HG03025 (cell line): ENCODE results near the gene LMBR1.

Source experiments
- ATAC-seq: cut with Tn5 transposase; IDR thresholded peaks from one replicate; pipeline ENCODE4 v1.9.1; 2021; ENCODE audit warnings: mild to moderate bottlenecking, moderate library complexity; ENCODE audit not compliant: unreplicated experiment, low FRiP score

Gene LMBR1

DNA sequence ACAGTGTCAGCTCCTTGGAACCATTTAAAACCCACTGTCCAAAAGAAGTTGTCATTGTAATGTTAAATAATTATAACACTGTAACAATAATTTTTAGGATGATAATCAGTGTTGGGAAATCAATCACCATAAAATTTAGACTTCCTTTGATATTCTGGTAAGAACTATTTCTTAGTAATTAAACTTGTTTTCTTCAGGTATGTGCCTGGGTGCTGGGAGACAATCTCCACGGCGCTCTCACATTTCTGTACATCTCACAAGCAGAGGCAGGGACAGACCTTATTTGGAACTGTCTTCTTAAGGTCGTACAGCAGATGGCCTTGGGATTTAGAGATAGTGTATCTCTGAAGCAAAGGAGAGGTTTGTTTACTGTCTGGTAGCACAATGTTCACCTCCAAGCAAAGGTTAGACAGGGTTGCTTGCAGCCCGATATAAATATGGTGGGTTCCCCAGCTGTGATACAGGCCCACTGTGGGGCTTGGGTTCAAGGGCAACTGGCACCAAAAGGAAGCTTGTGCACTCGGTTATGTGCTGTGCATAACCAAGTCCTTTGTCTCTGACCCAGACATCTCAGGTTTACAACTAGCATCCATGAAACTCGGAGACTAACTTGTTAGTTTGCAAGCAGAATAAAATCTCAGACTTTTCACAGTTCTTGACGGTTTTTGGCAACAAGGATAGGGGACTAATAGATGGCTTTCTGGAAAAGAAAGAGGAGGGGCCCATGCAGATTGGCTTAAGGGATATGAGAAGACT lies 126.9 kb downstream of the LMBR1 start:
- no peak for ATAC-seq

DNA sequence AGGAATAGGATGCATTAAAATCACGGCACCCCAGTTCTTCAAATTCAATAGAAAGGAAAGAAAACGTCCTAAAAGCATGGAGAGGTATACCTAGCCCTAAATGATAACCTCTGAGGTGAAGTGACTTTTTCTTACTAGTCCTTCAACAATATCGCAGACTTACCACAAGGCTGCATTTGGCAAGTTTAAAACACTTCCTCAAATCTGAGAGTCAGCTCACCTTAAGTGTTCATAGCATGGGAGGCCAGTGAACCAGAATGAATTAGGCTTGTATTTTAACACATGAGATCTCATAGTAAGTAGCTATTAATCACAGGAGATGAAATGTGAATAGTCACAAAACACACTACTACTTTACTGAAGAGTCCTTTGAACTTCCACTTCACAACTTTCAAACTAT lies 128.2 kb downstream of the LMBR1 start:
- ATAC-seq, result no peak

DNA sequence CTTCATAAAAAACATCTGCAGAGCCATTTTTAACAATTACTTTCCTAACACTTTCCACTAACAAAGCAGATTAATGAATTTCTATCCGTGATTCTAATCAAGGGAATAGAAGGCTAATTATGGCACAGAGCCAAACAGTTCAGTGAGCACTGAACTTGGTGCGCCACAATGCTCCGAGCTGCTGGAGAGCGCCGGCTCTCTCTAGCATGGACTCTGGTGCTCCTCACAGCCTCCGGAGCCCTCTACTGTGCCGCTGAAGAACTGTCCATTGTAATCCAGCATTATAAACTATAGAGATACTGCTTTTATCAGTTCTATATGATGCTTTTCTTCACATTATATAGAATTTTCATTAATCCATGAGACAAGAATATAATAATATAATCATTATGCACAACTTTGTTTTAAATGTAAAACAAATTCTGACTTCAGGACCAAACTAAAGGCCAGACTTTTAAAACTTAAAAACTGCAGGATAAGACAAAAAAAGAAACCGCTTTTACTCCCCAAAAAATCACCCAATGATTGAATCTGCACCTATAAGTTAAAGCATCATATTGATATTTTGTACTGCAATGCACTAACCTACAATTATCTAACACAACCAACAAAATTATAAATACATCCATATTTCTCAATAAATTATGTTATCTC lies 128.8 kb downstream of the LMBR1 start:
- no peak for ATAC-seq

DNA sequence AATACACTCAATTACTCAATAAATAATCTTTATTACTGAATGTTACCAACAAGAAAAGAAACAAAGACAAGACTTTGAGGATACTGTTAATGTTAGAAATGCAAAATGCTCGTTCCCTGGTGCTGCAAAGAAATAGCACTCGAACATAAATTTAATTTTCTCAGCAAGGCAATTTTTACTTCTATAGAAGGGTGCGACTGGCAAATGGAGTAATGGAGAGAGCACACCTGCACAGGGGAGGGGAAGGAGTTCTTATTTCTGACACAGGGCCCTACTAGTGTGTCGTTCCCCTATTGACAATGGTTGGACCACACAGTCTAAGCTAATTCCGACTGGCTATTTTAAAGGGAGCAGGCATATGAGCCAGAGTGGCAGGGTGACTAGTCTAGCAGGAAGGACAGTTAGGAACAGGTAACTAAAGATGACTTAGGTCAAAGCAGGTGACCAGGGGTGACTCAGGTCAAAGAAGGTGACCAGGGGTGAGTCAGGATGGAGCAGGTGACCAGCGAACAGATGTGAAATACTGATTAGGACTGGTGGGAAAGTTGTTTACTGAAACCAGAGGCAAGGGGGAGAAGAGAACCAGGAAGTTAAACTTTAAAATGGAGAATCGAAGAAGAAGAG lies 133.3 kb downstream of the LMBR1 start:
- ATAC-seq, result no peak

DNA sequence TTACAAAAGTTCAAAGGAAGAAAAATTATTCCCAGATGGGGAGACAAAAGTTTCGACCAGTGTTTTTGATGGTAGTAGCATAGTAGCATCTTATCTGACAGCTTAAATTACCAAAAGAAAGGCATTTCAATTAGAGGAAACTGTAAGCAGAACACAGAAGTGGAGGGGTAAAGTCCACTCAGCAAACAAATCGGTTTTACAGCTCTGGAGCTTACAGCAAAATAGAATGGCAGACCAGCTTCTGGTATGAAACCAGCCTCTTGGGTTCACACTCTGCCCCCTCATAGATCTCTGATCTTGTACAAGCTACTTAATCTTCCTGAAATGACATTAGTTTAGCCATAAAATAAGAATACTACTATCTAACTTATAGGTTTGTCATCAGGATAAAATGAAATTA lies 133.8 kb downstream of the LMBR1 start:
- ATAC-seq, result no peak

DNA sequence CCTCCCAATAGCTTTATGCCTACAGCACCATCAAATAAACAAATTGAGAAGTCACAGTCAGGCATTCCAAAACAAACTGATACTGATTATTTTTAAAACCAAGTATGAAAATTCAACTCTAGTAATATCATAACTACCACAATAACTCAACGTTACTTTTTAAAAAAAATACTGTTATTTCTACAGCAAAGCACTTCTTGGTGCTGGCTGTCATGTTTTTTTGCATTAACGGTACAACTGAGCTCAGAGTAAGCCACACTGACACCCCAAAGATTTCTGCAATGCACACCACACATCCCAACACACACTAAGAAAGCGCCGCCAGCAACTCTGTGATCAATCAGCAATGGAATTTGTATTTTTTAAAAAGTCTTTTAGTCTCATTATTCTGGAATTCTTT lies 138.8 kb downstream of the LMBR1 start:
- ATAC-seq, result no peak

DNA sequence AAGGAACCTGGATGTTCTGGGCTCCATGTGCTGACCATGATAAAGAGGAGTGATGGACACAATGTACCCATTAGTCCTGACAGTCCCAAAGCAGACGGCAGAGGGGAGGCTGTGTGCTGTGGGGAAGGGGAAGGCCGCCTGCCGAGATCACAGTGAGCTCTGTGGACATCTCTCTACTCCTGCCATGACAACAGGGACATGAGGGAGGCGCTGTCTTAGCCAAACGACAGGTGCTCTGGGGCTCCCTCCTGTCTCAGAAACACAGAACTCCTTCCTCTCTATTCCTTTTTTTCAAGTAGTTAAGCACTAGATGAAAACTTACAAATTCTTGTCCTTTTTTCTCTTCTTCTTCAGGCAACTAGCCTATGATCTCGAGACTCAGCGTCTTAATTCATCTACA lies 139.4 kb downstream of the LMBR1 start:
- no peak for ATAC-seq

DNA sequence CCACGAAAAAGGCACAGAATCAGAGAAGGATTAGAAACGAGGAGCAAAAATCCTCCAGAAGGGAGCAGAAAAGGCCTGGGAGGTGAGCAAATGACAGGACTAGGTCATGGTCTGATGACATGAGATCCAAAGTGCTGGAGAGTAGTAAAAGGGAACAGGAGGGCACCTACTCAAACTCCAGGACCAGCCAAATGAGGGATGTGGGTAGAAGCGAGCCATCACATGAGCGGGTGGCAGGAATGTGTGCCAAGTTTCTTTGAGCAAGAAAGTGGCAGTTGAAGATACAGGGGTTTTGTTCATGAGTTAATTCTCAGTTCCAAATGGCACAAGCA lies 139.8 kb downstream of the LMBR1 start:
- ATAC-seq, result no peak

DNA sequence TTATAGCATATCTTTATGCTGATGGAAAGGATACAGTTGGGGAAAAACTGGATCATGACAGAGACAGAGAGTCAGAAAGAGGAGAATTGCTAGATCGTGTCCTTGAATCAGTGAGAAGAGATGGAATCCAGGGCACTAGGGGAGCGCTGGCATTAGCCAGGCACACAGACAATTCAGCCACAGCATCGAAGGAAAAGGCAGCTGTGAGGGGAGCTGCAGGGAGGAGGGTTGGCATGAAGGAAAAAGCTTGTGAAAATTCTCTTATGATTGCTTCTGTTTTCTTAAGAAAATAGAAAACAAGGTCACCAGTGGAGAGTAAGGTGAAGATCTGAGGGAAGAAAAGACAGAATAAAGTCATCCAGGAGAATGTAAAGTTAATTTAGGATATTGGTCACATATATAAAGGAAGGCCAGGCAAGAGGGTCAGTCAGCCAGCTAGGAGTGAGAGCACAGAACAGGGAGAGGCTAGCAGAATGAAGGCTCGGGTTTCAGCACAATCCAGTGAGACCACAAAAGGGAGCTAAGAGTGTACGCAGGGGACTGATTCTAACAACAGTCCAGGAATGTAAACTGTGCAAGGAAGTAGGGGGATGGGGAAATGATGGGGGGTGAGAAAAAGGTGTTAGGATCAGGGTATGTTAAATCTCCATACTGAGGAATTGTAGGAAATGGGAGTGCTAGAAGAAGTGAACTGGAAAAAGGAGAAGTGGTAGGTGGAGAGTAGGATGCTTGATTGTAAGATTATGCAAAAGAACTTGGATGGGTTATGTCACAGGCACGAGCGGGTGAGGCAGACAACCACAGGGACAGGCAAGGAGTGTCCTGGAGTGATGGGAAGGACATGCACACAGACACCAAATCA lies 140.4 kb downstream of the LMBR1 start:
- ATAC-seq, result no peak

DNA sequence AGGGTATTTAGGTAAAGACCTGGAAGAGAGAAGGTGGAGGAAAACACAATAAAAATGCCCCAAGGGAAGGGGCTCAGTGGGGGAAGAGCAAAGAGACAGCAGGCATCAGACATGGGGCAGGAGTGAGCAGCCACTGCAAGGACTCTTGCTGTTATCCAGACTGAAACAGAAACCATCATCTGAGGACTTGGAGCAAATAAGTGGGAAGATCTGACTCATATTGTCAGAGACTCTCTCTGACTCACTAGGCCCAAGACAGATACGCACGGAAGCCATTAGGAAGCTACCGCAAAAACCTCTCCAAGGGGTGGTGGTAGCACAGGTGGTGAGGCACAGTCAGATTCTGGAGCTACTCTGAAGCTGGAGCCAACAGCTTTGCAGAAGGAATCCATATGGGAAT lies 141.7 kb downstream of the LMBR1 start:
- no peak for ATAC-seq

DNA sequence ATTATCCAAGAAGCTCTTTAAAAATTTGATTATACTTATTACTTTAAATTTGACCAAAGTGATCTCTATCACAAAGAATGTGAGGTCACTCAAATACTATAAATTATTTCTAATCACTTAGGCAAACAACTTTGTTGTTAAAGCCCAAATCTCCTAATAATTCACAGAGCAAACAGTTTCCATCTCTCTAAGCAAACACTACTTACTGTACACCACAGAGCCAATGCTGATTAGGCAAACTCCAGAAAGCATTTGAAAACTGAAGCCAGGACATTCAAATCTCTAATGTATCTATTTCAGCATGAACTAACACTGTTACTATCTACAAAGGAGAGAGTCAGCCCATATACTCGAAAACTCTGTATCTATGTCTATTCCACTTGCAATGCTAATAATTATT lies 145.3 kb downstream of the LMBR1 start:
- no peak for ATAC-seq

DNA sequence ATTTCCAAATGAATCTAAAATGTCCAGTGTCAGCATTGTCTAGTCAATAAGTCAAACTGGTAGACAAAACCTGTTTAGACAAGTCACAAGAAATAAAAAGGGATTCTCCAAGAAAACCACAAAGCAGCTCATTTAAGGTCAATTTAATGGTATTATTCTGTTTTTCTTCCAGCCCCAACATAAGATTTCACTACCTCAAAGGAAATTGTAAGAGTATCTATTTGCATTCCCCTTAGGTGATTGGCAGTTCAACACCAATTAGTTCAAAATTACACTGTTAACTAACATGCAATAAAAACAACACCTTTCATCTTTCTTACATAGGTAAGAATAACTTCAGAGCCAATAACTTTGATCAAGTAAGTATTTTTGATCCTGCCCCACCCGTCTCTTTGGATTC lies 146.1 kb downstream of the LMBR1 start:
- no peak for ATAC-seq

DNA sequence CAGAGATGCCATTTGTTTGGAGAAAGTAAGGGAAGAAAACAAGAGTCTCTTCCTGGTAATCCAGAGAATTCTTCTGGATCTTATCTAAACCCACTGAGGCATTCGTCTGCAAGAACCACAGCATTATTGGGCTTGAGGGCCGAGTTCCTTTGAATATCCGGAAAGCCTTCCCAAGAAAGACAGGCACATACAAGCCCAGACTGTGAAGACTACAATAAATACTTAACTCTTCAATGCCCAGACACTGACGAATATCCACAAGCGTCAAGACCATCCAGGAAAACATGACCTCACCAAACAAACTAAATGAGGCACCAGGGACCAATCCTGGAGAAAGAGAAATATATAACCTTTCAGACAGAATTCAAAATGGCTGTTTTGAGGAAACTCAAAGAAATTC lies 153.4 kb downstream of the LMBR1 start:
- no peak for ATAC-seq

DNA sequence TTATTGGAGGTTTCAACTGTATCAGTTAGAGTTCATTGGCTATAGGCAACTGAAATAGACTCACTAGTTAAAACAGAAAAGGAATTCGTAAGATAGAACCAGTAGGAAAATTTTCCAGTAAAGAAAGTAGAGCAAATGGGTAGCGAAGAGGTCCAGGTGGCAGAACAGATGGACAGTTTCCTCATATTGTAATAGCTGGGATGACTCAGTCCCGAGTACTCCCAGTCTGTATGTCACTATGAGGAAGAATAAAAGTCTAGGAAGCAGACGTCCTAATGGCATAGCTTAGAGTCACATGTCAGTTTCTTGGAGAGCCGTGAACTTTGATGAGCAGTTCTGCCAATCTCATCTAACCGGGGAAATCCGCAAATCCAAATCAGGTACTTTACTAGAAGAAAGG lies 157.1 kb downstream of the LMBR1 start:
- no peak for ATAC-seq

DNA sequence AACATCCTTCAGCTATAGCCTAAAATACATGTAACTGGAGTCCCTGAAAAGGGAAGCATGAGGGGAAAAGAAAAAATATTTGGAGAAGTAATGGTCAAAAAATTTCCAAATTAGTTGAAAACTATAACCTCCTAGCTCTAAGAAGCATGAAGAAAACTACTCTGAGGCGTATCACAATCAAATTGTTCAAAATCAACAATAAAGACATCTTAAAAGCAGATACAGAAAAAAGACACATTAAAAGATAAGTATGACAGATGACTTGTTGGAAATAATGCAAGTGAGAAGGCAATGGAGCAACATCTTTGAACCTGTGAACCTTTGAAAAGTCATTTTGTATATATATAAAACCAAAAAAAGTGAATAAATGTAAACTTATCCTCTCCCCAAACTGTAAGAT lies 159.3 kb downstream of the LMBR1 start:
- ATAC-seq, result no peak

DNA sequence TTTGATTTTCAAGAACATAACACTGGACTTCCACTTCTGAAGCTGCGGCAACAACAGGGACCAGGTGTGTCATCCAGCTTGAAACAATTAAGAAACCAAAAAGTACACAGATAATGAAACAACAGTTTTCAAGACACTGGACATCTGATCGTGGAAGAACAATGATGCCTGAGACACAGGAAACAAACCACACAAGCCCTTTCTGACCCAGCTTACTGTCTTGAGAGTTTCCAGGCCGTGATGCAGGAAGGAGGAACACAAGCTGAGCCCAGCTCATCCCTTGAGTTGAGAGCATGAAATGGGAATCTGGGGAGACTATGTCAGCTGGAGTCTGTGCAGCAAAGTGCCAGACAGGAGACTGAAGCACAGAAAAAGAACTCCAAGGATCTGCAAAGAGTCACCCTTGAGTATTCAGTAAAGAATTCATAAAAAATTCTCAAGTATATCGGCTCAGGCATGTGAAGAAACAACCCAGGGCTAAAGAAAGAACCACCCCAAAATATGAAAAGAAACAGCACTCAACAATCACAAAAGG lies 160.8 kb downstream of the LMBR1 start:
- no peak for ATAC-seq

DNA sequence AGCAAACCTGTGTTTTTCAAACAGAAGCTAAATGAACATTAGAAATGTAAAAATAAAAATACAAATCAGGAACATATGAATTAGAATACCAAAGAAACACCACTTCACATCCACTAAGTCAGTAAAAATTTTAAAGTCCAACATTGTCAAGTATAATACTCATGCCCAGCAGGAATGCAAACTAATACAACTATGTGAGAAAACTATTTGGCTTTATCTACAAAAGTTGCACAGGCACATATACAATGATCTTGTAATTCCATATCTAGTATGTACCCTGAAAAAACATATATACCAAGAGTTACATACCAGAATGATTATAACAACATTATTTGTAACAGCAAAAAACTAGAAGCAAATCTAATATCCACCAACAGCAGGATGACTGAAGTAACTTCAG lies 161.3 kb downstream of the LMBR1 start:
- ATAC-seq, result no peak

DNA sequence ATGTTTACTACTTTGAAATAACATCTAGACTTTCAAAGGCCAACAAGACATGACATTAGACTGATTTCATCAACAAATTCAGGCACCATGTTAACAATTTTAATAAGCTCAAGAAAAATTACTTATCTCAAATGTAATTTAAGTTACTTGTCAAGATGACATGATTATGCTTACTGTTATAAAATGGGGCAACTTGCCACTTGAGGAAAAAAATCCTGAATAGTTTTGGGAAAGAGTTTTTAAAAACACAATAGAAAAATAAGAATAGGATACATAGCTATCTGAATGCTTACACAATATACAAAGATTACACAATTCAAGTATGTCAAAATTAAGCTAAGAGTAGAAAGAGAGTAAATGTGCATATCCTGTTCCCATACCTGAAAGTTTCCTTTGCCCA lies 167.0 kb downstream of the LMBR1 start:
- no peak for ATAC-seq

DNA sequence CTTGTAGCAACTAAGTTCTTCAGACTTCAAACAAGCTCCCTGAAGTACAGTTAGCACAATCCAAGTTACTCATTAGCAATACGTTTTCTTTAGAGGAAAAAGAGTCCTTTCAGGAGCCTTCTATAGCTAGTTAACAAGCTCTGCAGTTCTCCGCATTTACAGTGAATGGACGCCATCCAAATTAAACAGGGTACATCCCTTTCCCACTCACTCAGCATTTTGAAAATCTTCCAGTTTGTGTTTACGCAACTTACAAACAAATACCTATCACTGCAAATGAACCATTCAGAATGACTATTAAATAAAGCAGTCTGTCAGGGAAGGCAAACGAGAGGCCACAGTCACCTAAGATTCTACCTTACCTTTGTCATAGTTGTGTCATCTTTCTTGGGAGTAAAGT lies 167.9 kb downstream of the LMBR1 start:
- ATAC-seq, result no peak

DNA sequence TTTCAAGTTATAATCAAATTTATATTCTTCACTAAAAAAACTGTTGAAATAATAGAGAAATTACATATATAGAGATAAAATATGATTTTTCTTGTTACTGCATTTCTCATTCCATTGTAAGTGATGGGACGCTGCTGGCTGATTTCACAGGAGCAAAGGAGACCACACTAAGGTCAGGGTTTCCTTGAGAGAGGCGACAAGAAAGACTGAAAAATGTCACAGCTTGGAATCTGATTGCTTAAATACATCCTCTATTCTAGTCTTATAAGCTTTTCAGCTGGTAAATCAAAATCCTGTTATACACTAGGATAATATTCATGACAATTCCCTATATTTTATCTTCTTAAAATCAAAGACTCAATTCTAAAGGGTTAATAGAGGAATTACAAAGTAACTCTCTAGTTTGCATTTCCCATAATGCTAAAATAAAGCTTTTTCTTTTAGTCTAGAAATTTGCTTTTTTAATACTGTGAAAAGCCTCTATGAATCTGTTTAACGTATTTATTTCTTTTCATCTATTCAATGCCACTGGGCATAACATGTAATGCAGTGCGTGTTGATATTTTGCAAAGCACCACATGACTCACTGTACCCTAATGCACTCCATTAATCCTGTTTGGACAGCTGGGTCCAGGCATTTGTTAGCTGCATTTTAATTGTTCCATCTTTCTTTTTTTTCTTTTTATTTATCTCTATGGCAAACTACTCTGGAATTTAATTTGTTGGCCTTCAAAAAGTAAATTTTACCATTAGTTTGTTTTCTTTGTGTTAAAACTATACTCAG lies 170.7 kb downstream of the LMBR1 start:
- ATAC-seq, result no peak
